Pancreas (tissue), 10 donors: Measurements from ENCODE around the gene ZNF669. TPM values are rescaled to one million over a fixed set of nuclear protein-coding genes. Genes with fewer than 3 reads are reported as not detected.

Experiments used
- ATAC-seq, 4 donors: fragments of 200-7000 bp; cut with Tn5 transposase; one replicate each; pipeline versions ENCODE4 v1.8.0 to v1.9.1; 2020; ENCODE audit warnings: mild to moderate bottlenecking in 4 of 4, moderate library complexity in 4 of 4
- DNase-seq, 6 donors: peaks; one replicate each; pipeline ENCODE4 v3.0.0-alpha.2; 2020
- FAIRE-seq: peaks from 2 replicates; lab custom pipeline; 2012; peaks lifted over from hg19 to GRCh38; lab: Jason Lieb, UNC
- H3K27ac ChIP-seq, 4 donors: fragments of 200-600 bp; sonication (generic); 1 replicate in 3 of 4; 2 replicates in 1 of 4; pipeline versions ENCODE4 v1.5.0 to v1.8.0; 2020
- H3K27me3 ChIP-seq, 4 donors: fragments of 200-600 bp; one replicate each; pipeline ENCODE4 v1.8.0; 2021
- H3K36me3 ChIP-seq, 3 donors: fragments of 200-600 bp; sonication (generic) in 1 of 3; one replicate each; pipeline versions ENCODE4 v1.5.0 to v1.8.0; 2020 to 2021
- H3K4me1 ChIP-seq, 3 donors: fragments of 200-600 bp; one replicate each; pipeline ENCODE4 v1.8.0; 2021
- H3K4me3 ChIP-seq, 4 donors: fragments of 200-600 bp; sonication (generic) in 2 of 4; one replicate each; pipeline versions ENCODE4 v1.5.0 to v1.8.0; 2020 to 2021
- H3K9me3 ChIP-seq, 4 donors: fragments of 200-600 bp; one replicate each; pipeline ENCODE4 v1.8.0; 2021
- CTCF ChIP-seq, 4 donors: fragments of 200-600 bp; sonication (generic) in 3 of 4; IDR thresholded peaks; one replicate each; pipeline versions ENCODE4 v1.5.0 to v1.8.0; 2021; ENCODE audit warnings: antibody characterized with exemption in 4 of 4
- WGBS, 2 donors: extraction: QIAGEN DNeasy Blood & Tissue Kit; methylation state at CpG; one replicate each; pipeline ENCODE4 v1.1.7; 2013; 5-methylcytosine and 5-hydroxymethylcytosine counted together
- intact Hi-C, 3 donors: fragments of 100-400 bp; cut with DNase I; formaldehyde crosslinking; loops; one replicate each; pipeline versions ENCODE4 v1.11.1 to v1.14.2; 2022
- polyA plus RNA-seq, 2 donors: library from polyadenylated mRNA; stranded (reverse); fragments of 200-250 nt; gene quantifications; one replicate each; pipeline ENCODE4 v1.2.3, GENCODE V29; 2013
- total RNA-seq, 6 donors: library from RNA; stranded (reverse); fragmentation: NEBNext Ultra II Directional in 4 of 6; extraction: Animal tissue kit (Norgen Biotek cat#: 25700) in 4 of 6; gene quantifications; one replicate each; pipeline versions ENCODE4 v1.2.1 to v1.2.4, GENCODE V29; 2021 to 2023
- donor health status: healthy with polysubstance abuse.
- donor health status: DM: no; HTN: no; CAD: no; lungs with moderate emphysema.
- donor health status: DM: no; HTN: no; CAD: no.
- donor health status: control.
- donor health status: control.
- donor health status: Bipolar disorder and iron deficiency.
- donor health status: DM: yes; HTN: yes; CAD: no.
- donor health status: DM: no; HTN: no; CAD: no.
- donor health status: DM: no; HTN: no; CAD: no.
- donor health status: DM: yes; HTN: yes; CAD: no.

The ZNF669 gene
- total and polyA plus RNA-seq, 8 donors: 1.7 to 5.1 (median 3.2) TPM

GRCh38 chr1:247090455-247090854, 13.7 kb downstream of the ZNF669 start:
- no peak for TF ChIP-seq CTCF (IDR thresholded peaks at IDR 0.05)

GRCh38 chr1:247089616-247090375, 14.4 kb downstream of the ZNF669 start:
- ATAC-seq (no peak), DNase-seq (peak in 1 of 6 donors; percentile 59), FAIRE-seq (no peak)
- WGBS, 2 donors: 45 to 68% methylated on average over 17 of the region's 17 CpGs
- no peak overlapping the region for H3K4me3 ChIP-seq
- intact Hi-C loops: no loop called here
- H3K4me1 ChIP-seq: no peaks in the 10 kb centered on the region
- TF ChIP-seq CTCF (IDR thresholded peaks at IDR 0.05): no peak
- no peaks in the 10 kb centered on the region for H3K27me3 ChIP-seq
- H3K9me3 ChIP-seq: no peaks in the 10 kb centered on the region
- H3K36me3 ChIP-seq: no peaks in the 10 kb centered on the region
- H3K27ac ChIP-seq: no peak overlapping the region

More at GRCh38 chr1:247090455-247090854, 13.7 kb downstream of the ZNF669 start:
- intact Hi-C loops: no loop called here
- 63 to 81% methylated on average over 14 of the region's 14 CpGs for WGBS, 2 donors
- no peak overlapping the region for H3K27ac ChIP-seq
- no peak for ATAC-seq
- no peak for FAIRE-seq
- H3K4me1 ChIP-seq: no peaks in the 10 kb centered on the region
- no peak for DNase-seq
- no peaks in the 10 kb centered on the region for H3K9me3 ChIP-seq
- H3K27me3 ChIP-seq: no peaks in the 10 kb centered on the region
- H3K4me3 ChIP-seq: no peak overlapping the region
- no peaks in the 10 kb centered on the region for H3K36me3 ChIP-seq

GRCh38 chr1:247088967-247089366, 15.2 kb downstream of the ZNF669 start:
- Histone ChIP-seq H3K4me1 (no peaks in the 10 kb centered on the region), H3K27ac (no peak overlapping the region), H3K4me3 (no peak overlapping the region), H3K27me3 (no peaks in the 10 kb centered on the region), H3K9me3 (no peaks in the 10 kb centered on the region), H3K36me3 (no peaks in the 10 kb centered on the region)
- FAIRE-seq (no peak), DNase-seq (no peak), ATAC-seq (no peak)
- no peak for TF ChIP-seq CTCF (IDR thresholded peaks at IDR 0.05)
- intact Hi-C loops: no loop called here
- WGBS, 2 donors: 66 to 70% methylated on average over 4 of the region's 4 CpGs

- TF ChIP-seq CTCF (IDR thresholded peaks at IDR 0.05): no peak
- H3K27ac ChIP-seq: no peak overlapping the region
- no peaks in the 10 kb centered on the region for H3K4me1 ChIP-seq
- intact Hi-C loops: no loop called here
- 38 to 42% methylated on average over 1 of the region's 1 CpG for WGBS, 2 donors
- no peaks in the 10 kb centered on the region for H3K9me3 ChIP-seq
- FAIRE-seq (no peak), DNase-seq (peak in 1 of 6 donors; percentile 54), ATAC-seq (no peak)
- H3K27me3 ChIP-seq: no peaks in the 10 kb centered on the region
- no peak overlapping the region for H3K4me3 ChIP-seq
- H3K36me3 ChIP-seq: no peaks in the 10 kb centered on the region
Measured at GRCh38 chr1:247087256-247087655, 16.9 kb downstream of the ZNF669 start.

GRCh38 chr1:247085310-247085709, 18.8 kb downstream of the ZNF669 start:
- ATAC-seq: no peak
- TF ChIP-seq CTCF (IDR thresholded peaks at IDR 0.05): no peak
- DNase-seq: no peak
- FAIRE-seq: no peak
- 79 to 98% methylated on average over 6 to 8 of the region's 8 CpGs for WGBS, 2 donors
- Histone ChIP-seq H3K27me3 (no peaks in the 10 kb centered on the region), H3K9me3 (no peaks in the 10 kb centered on the region), H3K27ac (no peak overlapping the region), H3K4me3 (no peak overlapping the region), H3K4me1 (no peaks in the 10 kb centered on the region), H3K36me3 (no peaks in the 10 kb centered on the region)
- intact Hi-C loops: no loop called here
